ES-I3 (cell line): Measurements from ENCODE around the gene SLC19A2.

Experiments used
- H3K36me3 ChIP-seq: 2 replicates; pipeline ENCODE4 v1.6.1; 2013; ENCODE audit warnings: mild to moderate bottlenecking, low read length, control low read depth, moderate library complexity; ENCODE audit not compliant: insufficient read depth
- H3K4me1 ChIP-seq: 2 replicates; pipeline ENCODE4 v1.6.1; 2013; ENCODE audit warnings: mild to moderate bottlenecking, control low read depth, low read length; ENCODE audit not compliant: insufficient read depth
- H3K9ac ChIP-seq: 2 replicates; pipeline ENCODE4 v1.6.1; 2013; ENCODE audit warnings: low read depth, mild to moderate bottlenecking, low read length, moderate library complexity
- H3K9me3 ChIP-seq: 2 replicates; pipeline ENCODE4 v1.6.1; 2013; ENCODE audit warnings: mild to moderate bottlenecking, low read length, moderate library complexity; ENCODE audit not compliant: control insufficient read depth, insufficient read depth

The SLC19A2 gene

DNA sequence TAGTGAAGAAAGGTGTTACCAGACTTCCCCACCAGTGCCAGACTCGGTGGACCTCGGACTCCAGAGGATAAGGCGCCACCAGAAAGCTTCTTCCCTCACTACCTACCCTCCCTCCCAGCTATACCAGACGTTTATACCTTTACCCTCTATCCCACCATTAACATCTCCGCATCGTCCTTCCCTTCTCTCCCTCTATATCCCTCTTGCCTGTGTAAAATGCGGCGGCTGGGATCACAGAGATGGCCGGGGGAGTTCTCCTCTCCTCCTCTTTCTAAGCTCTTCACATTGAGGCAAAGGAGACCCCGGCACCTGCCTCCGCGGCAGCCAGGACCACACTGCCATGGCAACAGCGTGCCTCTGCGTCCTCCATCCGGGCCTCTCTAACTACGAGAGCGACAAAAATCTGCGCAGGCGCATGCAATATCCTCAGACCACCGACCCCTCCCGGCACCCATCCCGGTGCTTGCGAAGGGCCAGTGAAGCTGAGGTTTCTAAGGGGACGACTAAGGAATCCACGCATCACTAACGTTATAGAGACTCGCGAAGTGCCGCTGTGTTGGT is 58.6 kb downstream of the SLC19A2 start, which contains the start of gene CCDC181:
CCDC181 (minus strand) TSS at position 394 of the 561 bp plus-strand sequence. CDS start 2,547 bp downstream, outside the sequence.
- Histone ChIP-seq H3K9ac (peak within 1 kb of the TSS; percentile 66), H3K4me1 (no peaks in the 10 kb centered on the region), H3K9me3 (no peaks in the 10 kb centered on the region), H3K36me3 (no peaks in the 10 kb centered on the region)

DNA sequence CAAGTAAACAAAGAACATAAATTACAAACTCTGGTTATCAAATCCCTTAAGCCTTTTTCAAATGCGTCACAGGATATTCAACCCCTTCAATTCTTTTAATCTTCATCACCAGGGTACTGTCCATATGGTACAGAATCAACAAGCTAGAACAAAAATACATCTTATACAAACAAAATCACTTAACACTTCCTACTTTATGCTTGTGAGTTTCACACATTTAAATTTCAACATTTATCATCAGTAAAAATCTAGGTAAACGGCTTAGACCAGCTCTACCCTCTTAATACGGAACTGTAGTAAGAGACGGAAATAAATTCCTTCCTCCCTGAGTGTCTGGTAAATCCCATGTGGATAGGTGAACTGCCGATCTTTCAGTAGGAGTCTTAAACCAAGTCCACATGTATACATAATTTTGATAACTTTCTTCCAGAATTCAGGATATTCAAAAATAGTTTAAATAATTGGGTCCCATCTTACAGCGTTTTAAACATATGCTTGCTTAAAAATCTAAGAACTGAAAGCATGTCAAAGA is 59.5 kb downstream of the SLC19A2 start:
- H3K9me3 ChIP-seq: no peaks in the 10 kb centered on the region
- H3K9ac ChIP-seq: no peak overlapping the region
- H3K4me1 ChIP-seq: no peaks in the 10 kb centered on the region
- H3K36me3 ChIP-seq: no peaks in the 10 kb centered on the region

DNA sequence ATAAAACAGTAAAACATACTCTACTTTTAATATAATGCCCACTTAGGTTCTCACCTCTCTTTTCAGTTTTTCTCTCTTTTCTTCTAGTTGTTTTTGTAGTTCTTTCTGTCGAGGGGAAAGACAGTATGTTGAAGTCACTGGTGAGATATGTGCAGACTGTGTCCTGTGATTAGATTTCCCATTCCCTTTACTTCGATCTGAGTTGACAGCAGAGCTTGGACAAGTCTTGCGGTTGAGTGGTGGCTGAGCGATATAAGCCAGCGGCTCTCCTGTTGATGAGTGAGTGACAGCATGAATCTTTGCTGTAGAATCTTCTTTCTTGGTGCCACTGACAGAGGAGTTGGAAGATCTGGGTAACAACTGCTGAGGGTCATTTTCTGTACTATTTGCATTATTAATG is 64.4 kb downstream of the SLC19A2 start:
- Histone ChIP-seq H3K36me3 (no peaks in the 10 kb centered on the region), H3K9me3 (no peaks in the 10 kb centered on the region), H3K4me1 (no peaks in the 10 kb centered on the region), H3K9ac (no peak overlapping the region)

DNA sequence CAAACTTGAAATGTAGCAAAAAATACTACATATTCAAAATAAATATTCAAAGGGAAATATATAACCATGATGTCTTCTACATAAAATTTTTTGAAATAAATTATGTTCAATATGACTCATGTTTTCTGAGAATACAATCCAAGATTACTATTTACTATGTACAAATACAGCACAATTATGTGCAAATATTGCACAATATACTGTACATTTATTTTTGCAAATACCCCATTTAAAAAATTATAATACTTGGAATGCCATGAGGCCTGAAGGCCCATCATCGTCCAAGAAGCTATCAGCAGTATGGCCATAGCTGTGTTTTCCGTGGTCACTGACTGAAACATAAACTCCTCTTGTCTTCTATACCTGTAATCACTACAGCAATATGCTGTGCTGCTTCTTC is 70.8 kb downstream of the SLC19A2 start:
- Histone ChIP-seq H3K36me3 (no peaks in the 10 kb centered on the region), H3K9ac (no peak overlapping the region), H3K4me1 (no peaks in the 10 kb centered on the region), H3K9me3 (no peaks in the 10 kb centered on the region)
